K562 (cell line): ENCODE data around the gene LYRM7. TPM values are rescaled to one million over a fixed set of nuclear protein-coding genes. Genes with fewer than 3 reads are reported as not detected.
A peak's percentile ranks its signal among the peaks of the same experiment; 100 is the strongest.

ENCODE experiments used
- ATAC-seq: fragments of 200-7000 bp; cut with Tn5 transposase; 3 replicates; pipeline ENCODE4 v1.9.1; 2020; ENCODE audit warnings: moderate library complexity
- BruUV-seq: library from RNA; stranded (reverse); fragments of 400-500 nt; replicated peaks from 2 replicates; lab custom pipeline; 2021; lab: Mats Ljungman, UMichigan
- CTCF ChIA-PET: fragments of 300-600 bp; formaldehyde crosslinking; extraction: SDS; loops from one replicate; lab custom pipeline; 2021; ENCODE audit warnings: low intra/inter-chr PET ratio; lab: Yijun Ruan, JAX
- POLR2A ChIA-PET: fragments of 300-600, 350-650 bp; sonication (Branson Sonifier 250); formaldehyde crosslinking; extraction: SDS; loops from one replicate; lab custom pipeline; 2021; ENCODE audit warnings: antibody characterized with exemption, inconsistent platforms; lab: Yijun Ruan, JAX
- DNase-seq, 4 experiments: peaks; one replicate each; pipeline versions ENCODE4 v3.0.0 to v3.0.0-alpha.2; 2011 to 2018; ENCODE audit warnings: low spot score in 3 of 4, mixed read lengths in 3 of 4; ENCODE audit errors: extremely low read depth in 1 of 4
- FAIRE-seq: peaks from 2 replicates; lab custom pipeline; 2011; peaks lifted over from hg19 to GRCh38; lab: Jason Lieb, UNC
- H2AFZ ChIP-seq: 2 replicates; pipeline ENCODE4 v1.6.0; 2011; ENCODE audit warnings: low read depth, low read length, control low read depth, inconsistent platforms
- H3K27ac ChIP-seq: fragments of 200-600 bp; 3 replicates; pipeline ENCODE4 v1.8.0; 2011; ENCODE audit warnings: low read depth, mild to moderate bottlenecking, control low read depth, inconsistent platforms, low read length, moderate library complexity, mixed read lengths; ENCODE audit errors: extremely low read depth
- H3K27me3 ChIP-seq, 2 experiments: fragments of 300-600 bp in 1 of 2; 2 replicates in 1 of 2; 3 replicates in 1 of 2; pipeline versions ENCODE4 v1.6.0 to v1.8.0; 2011; ENCODE audit warnings: inconsistent platforms in 2 of 2, low read length in 2 of 2, mild to moderate bottlenecking in 1 of 2, mixed read lengths in 1 of 2, moderate library complexity in 1 of 2; ENCODE audit not compliant: control insufficient read depth in 2 of 2, insufficient read depth in 2 of 2
- H3K36me3 ChIP-seq: fragments of 300-600 bp; 3 replicates; pipeline ENCODE4 v1.8.0; 2011; ENCODE audit warnings: mild to moderate bottlenecking, low read length, inconsistent platforms; ENCODE audit not compliant: control insufficient read depth, insufficient read depth
- H3K4me1 ChIP-seq, 2 experiments: fragments of 200-600 bp in 1 of 2; replicated peaks in 1 of 2; 2 replicates in 1 of 2; 3 replicates in 1 of 2; pipeline versions ENCODE4 v1.5.1 to v1.8.0; 2011; ENCODE audit warnings: inconsistent platforms in 2 of 2, low read length in 2 of 2, mild to moderate bottlenecking in 1 of 2, mixed read lengths in 1 of 2, moderate library complexity in 1 of 2; ENCODE audit not compliant: control insufficient read depth in 2 of 2, insufficient read depth in 2 of 2
- H3K4me2 ChIP-seq: 2 replicates; pipeline ENCODE4 v1.6.1; 2011; ENCODE audit warnings: low read length, control low read depth, inconsistent platforms, mixed read lengths; ENCODE audit not compliant: insufficient read depth
- H3K4me3 ChIP-seq: fragments of 200-600 bp; sonication (generic), shearing (Covaris generic); 2 replicates; pipeline ENCODE4 v1.5.1; 2016; ENCODE audit warnings: control low read depth, inconsistent platforms
- H3K79me2 ChIP-seq: fragments of 200-600 bp; 3 replicates; pipeline ENCODE4 v1.8.0; 2011; ENCODE audit warnings: low read length, inconsistent platforms; ENCODE audit not compliant: control insufficient read depth, insufficient read depth
- H3K9ac ChIP-seq, 2 experiments: 2 replicates each; pipeline versions ENCODE4 v1.6.0 to v1.6.1; 2011; ENCODE audit warnings: low read depth in 2 of 2, low read length in 2 of 2, control low read depth in 1 of 2, inconsistent platforms in 1 of 2, mild to moderate bottlenecking in 1 of 2, mixed read lengths in 1 of 2; ENCODE audit not compliant: insufficient read depth in 1 of 2
- H3K9me1 ChIP-seq: one replicate; pipeline ENCODE4 v1.6.0; 2011; ENCODE audit warnings: inconsistent platforms, mild to moderate bottlenecking, low read length, moderate library complexity; ENCODE audit not compliant: control insufficient read depth, insufficient read depth
- H3K9me3 ChIP-seq: replicated peaks from 2 replicates; pipeline ENCODE4 v1.5.1; 2011; ENCODE audit warnings: low read depth, low read length, inconsistent platforms; ENCODE audit not compliant: control insufficient read depth, insufficient read depth
- H4K20me1 ChIP-seq: replicated peaks from 2 replicates; pipeline ENCODE4 v1.6.1; 2011; ENCODE audit warnings: low read length, inconsistent platforms, mixed read lengths; ENCODE audit not compliant: control insufficient read depth, insufficient read depth
- C11orf30 ChIP-seq: fragments of 450-650 bp; IDR thresholded peaks from 2 replicates; pipeline ENCODE4 v1.6.1; 2016; ENCODE audit warnings: low read depth, mild to moderate bottlenecking
- CBFA2T2 ChIP-seq: fragments of 450-650 bp; conservative IDR thresholded peaks from 2 replicates; pipeline ENCODE4 v1.6.1; 2017; ENCODE audit warnings: mild to moderate bottlenecking
- FOXP4 ChIP-seq: sonication (generic); formaldehyde crosslinking; IDR thresholded peaks from 2 replicates; pipeline ENCODE4 v1.8.0; 2022; ENCODE audit warnings: mild to moderate bottlenecking, missing genetic modification reagents, borderline replicate concordance
- MAFF ChIP-seq: IDR thresholded peaks from 2 replicates; pipeline ENCODE4 v1.6.1; 2012; ENCODE audit warnings: low read length, improper control_type of control experiment
- NFE2L1 ChIP-seq: fragments of 450-650 bp; IDR thresholded peaks from 2 replicates; pipeline ENCODE4 v1.6.1; 2016; ENCODE audit warnings: missing genetic modification characterization, low read depth, mild to moderate bottlenecking, missing compliant biosample characterization, moderate library complexity, borderline replicate concordance
- NRF1 ChIP-seq, 2 experiments: fragments of 450-650 bp; IDR thresholded peaks in 1 of 2; conservative IDR thresholded peaks in 1 of 2; 2 replicates each; pipeline ENCODE4 v1.6.1; 2014; ENCODE audit warnings: mild to moderate bottlenecking in 2 of 2
- SNRNP70 ChIP-seq: fragments of 200-400 bp; formaldehyde crosslinking; optimal IDR thresholded peaks from 2 replicates; pipeline ENCODE3; 2017; ENCODE audit warnings: low read depth, low read length
- ZNF316 ChIP-seq: fragments of 450-650 bp; IDR thresholded peaks from 2 replicates; pipeline ENCODE4 v1.6.1; 2016
- WGBS: fragments of 100-300 bp; shearing (Covaris generic); methylation state at CpG from one replicate; pipeline ENCODE4 v1.1.6; 2016; ENCODE audit warnings: low coverage, mixed read lengths; ENCODE audit not compliant: insufficient coverage; ENCODE audit errors: missing lambda C conversion rate; 5-methylcytosine and 5-hydroxymethylcytosine counted together
- in situ Hi-C: fragments of 300-500 bp; cut with MboI; formaldehyde crosslinking; loops from 4 replicates; pipeline ENCODE4 v1.15.0; 2018; ENCODE audit warnings: inconsistent platforms, mixed read lengths
- intact Hi-C: fragments of 100-400 bp; cut with micrococcal nuclease; formaldehyde crosslinking; loops from 2 replicates; pipeline ENCODE4 v1.14.2; 2022
- polyA plus RNA-seq, 8 experiments: library from polyadenylated mRNA; depleted of rRNA in 4 of 8; stranded (reverse) in 5 of 8; unstranded in 3 of 8; fragments of >200 nt; fragmentation: Nextera tagmentation in 2 of 8; fragmentation: Illumina TruSeq in 1 of 8; extraction: Ambion mirVana in 2 of 8; extraction: Trizol in 1 of 8; gene quantifications; 2 replicates each; pipeline versions ENCODE4 v1.2.1 to v1.2.3, GENCODE V29; 2011 to 2014; ENCODE audit warnings: inconsistent platforms in 1 of 8, missing spikeins in 1 of 8
- total RNA-seq, 7 experiments: library from RNA; depleted of rRNA in 6 of 7; stranded (reverse); fragments of >200 nt in 6 of 7; fragmentation: Illumina TruSeq in 2 of 7; extraction: Trizol in 2 of 7; gene quantifications; 2 replicates each; pipeline versions ENCODE4 v1.2.1 to v1.2.3, GENCODE V29; 2011 to 2021; ENCODE audit warnings: low replicate concordance in 1 of 7

Gene LYRM7
- total and polyA plus RNA-seq, 9 of the 15 experiments (the other 6 are each of a cell fraction or from before 2014, with no cell fraction given): 16.2 to 70.1 (median 33.3) TPM

GRCh38 chr5:131245948-131246347 lies 75.2 kb downstream of the LYRM7 start:
- DNase-seq (no peak), ATAC-seq (no peak), FAIRE-seq (no peak)
- ChIA-PET POLR2A (interaction anchor here (1.3 kb wide), 1 partner anchor 17 kb away, joined by 4 read pairs; no protein-coding TSS in a partner anchor), CTCF (no interaction called here)
- H3K9ac ChIP-seq: no peak overlapping the region
- H3K36me3 ChIP-seq: no peaks in the 10 kb centered on the region
- no peaks in the 10 kb centered on the region for H3K4me1 ChIP-seq
- H4K20me1 ChIP-seq: no peaks in the 10 kb centered on the region
- H2AFZ ChIP-seq: no peak overlapping the region
- no peak overlapping the region for H3K27ac ChIP-seq
- WGBS: 36% methylated on average over 2 of the region's 2 CpGs
- no peaks in the 10 kb centered on the region for H3K79me2 ChIP-seq
- H3K27me3 ChIP-seq: no peaks in the 10 kb centered on the region
- H3K9me3 ChIP-seq: no peaks in the 10 kb centered on the region
- BruUV-seq: no TSS peak
- intact Hi-C loops: no loop called here
- in situ Hi-C loops: no loop called here
- H3K9me1 ChIP-seq: no peaks in the 10 kb centered on the region
- H3K4me3 ChIP-seq: no peak overlapping the region
- H3K4me2 ChIP-seq: no peak overlapping the region
- peak; percentile 57 for TF ChIP-seq ZNF316
- TF ChIP-seq SNRNP70: no peak
- no peak for TF ChIP-seq FOXP4 (CRISPR knock-in tag)
- TF ChIP-seq C11orf30: peak; percentile 47; the same call in 1 of the 2 replicates
- TF ChIP-seq NFE2L1 (tag): peak; percentile 20; the same call in 1 of the 2 replicates
- TF ChIP-seq MAFF: 0 out of 2 replicates have a peak, but pooled peaks have one; percentile 10
- TF ChIP-seq CBFA2T2: no peak
- TF ChIP-seq NRF1 (conservative IDR thresholded peaks at IDR 0.05 in 1 of 2, IDR thresholded peaks at IDR 0.05 in 1 of 2): no peak
